Body of pancreas (tissue), 4 donors: ENCODE measurements around the gene NGEF. TPM values are rescaled to one million over a fixed set of nuclear protein-coding genes. Genes with fewer than 3 reads are reported as not detected.
A peak's percentile ranks its signal among the peaks of the same experiment; 100 is the strongest.

Experiments used
- ATAC-seq: fragments of 150-250 bp; one replicate; pipeline ENCODE4 v1.9.1; 2016
- DNase-seq, 4 donors: peaks; one replicate each; pipeline ENCODE4 v3.0.0-alpha.2; 2019
- H3K27ac ChIP-seq, 4 donors: fragments of 200-600 bp; sonication (generic); 1 replicate in 3 of 4; 2 replicates in 1 of 4; pipeline versions ENCODE4 v1.5.1 to v1.6.1; 2016 to 2019; ENCODE audit warnings: mild to moderate bottlenecking in 1 of 4, mixed read lengths in 1 of 4, moderate library complexity in 1 of 4
- H3K27me3 ChIP-seq, 2 donors: fragments of 200-600 bp; sonication (generic); one replicate each; pipeline ENCODE4 v1.6.0; 2016; ENCODE audit warnings: mild to moderate bottlenecking in 1 of 2
- H3K36me3 ChIP-seq, 2 donors: fragments of 200-600 bp; sonication (generic); replicated peaks in 1 of 2; 2 replicates each; pipeline ENCODE4 v1.5.1; 2016; ENCODE audit warnings: low read depth in 2 of 2; ENCODE audit not compliant: insufficient read depth in 1 of 2
- H3K4me1 ChIP-seq: fragments of 200-600 bp; sonication (generic); one replicate; pipeline ENCODE4 v1.6.0; 2016
- H3K4me3 ChIP-seq, 2 donors: fragments of 200-600 bp; sonication (generic); 1 replicate in 1 of 2; 2 replicates in 1 of 2; pipeline ENCODE4 v1.5.1; 2016 to 2019
- H3K9me3 ChIP-seq, 3 donors: fragments of 200-600 bp; sonication (generic); 1 replicate in 2 of 3; 2 replicates in 1 of 3; pipeline ENCODE4 v1.5.1; 2016
- CTCF ChIP-seq, 7 experiments: fragments of 450-650 bp in 4 of 7; fragments of 200-600 bp in 3 of 7; sonication (generic) in 3 of 7; IDR thresholded peaks; one replicate each; pipeline ENCODE4 v1.5.1; 2016 to 2019; ENCODE audit warnings: antibody characterized with exemption in 7 of 7
- POLR2A ChIP-seq, 3 donors: fragments of 450-650 bp; IDR thresholded peaks; one replicate each; pipeline ENCODE4 v1.6.1; 2016; ENCODE audit warnings: antibody characterized with exemption in 3 of 3, mild to moderate bottlenecking in 2 of 3
- WGBS, 2 donors: methylation state at CpG; one replicate each; pipeline ENCODE4 v1.1.5; 2017; 5-methylcytosine and 5-hydroxymethylcytosine counted together
- intact Hi-C: fragments of 100-400 bp; cut with DNase I; formaldehyde crosslinking; loops from one replicate; pipeline ENCODE4 v1.15.1; 2023
- total RNA-seq, 2 donors: library from RNA; depleted of rRNA; stranded (reverse); fragments of >200 nt; gene quantifications; one replicate each; pipeline ENCODE4 v1.1.0, GENCODE V29; 2016

NGEF gene
- total RNA-seq, 2 donors from 2014 or later = 4.9 to 7.0 TPM

- H3K27me3 ChIP-seq = no peaks in the 10 kb centered on the region
- 65 to 79% methylated on average over 6 to 9 of the region's 9 CpGs for WGBS, 2 donors
Observed at GRCh38 chr2:232929303-232930058, 83.6 kb downstream of the NGEF start.

GRCh38 chr2:232928551-232929302 lies 84.3 kb downstream of the NGEF start:
- DNase-seq = peak in 1 of 4 donors; percentile 6
- Histone ChIP-seq H3K27me3 (no peaks in the 10 kb centered on the region), H3K36me3 (no peaks in the 10 kb centered on the region), H3K9me3 (no peaks in the 10 kb centered on the region), H3K4me3 (no peak overlapping the region), H3K27ac (no peak overlapping the region), H3K4me1 (peaks cover 13% of the 10 kb centered on the region)
- 48 to 60% methylated on average over 23 to 56 of the region's 56 CpGs for WGBS, 2 donors
- TF ChIP-seq POLR2A (IDR thresholded peaks at IDR 0.05) (no peak), CTCF (IDR thresholded peaks at IDR 0.05) (no peak)
- no peak for ATAC-seq
- intact Hi-C loops = no loop called here

More at GRCh38 chr2:232929303-232930058, 83.6 kb downstream of the NGEF start:
- TF ChIP-seq POLR2A (IDR thresholded peaks at IDR 0.05) (no peak), CTCF (IDR thresholded peaks at IDR 0.05) (no peak)
- Histone ChIP-seq H3K27ac (no peak overlapping the region), H3K4me1 (peaks cover 13% of the 10 kb centered on the region), H3K4me3 (no peak overlapping the region), H3K9me3 (no peaks in the 10 kb centered on the region), H3K36me3 (no peaks in the 10 kb centered on the region)
- no peak for ATAC-seq
- DNase-seq = peak in 2 of 4 donors; percentile 13 to 27
- intact Hi-C loops = no loop called here

GRCh38 chr2:232927793-232928550 lies 85.1 kb downstream of the NGEF start:
- Histone ChIP-seq H3K27me3 (no peaks in the 10 kb centered on the region), H3K27ac (no peak overlapping the region), H3K9me3 (no peaks in the 10 kb centered on the region), H3K4me1 (peaks cover 13% of the 10 kb centered on the region), H3K4me3 (no peak overlapping the region), H3K36me3 (no peaks in the 10 kb centered on the region)
- DNase-seq = peak in 3 of 4 donors; percentile 13 to 39 (median 24)
- no peak for TF ChIP-seq CTCF (IDR thresholded peaks at IDR 0.05)
- no peak for TF ChIP-seq POLR2A (IDR thresholded peaks at IDR 0.05)
- intact Hi-C loops = no loop called here
- ATAC-seq = peak; percentile 31
- 1% methylated on average over 53 of the region's 114 CpGs; no CpG with 5 or more reads in 1 of the 2 donors for WGBS, 2 donors

GRCh38 chr2:232927032-232927792 lies 85.8 kb downstream of the NGEF start:
- peak; percentile 11 for ATAC-seq
- Histone ChIP-seq H3K27ac (no peak overlapping the region), H3K27me3 (no peaks in the 10 kb centered on the region), H3K36me3 (no peaks in the 10 kb centered on the region), H3K9me3 (no peaks in the 10 kb centered on the region), H3K4me1 (peaks cover 13% of the 10 kb centered on the region), H3K4me3 (no peak overlapping the region)
- WGBS, 2 donors = 0 to 7% methylated on average over 9 to 72 of the region's 76 CpGs
- intact Hi-C loops = no loop called here
- no peak for TF ChIP-seq CTCF (IDR thresholded peaks at IDR 0.05)
- no peak for TF ChIP-seq POLR2A (IDR thresholded peaks at IDR 0.05)
- no peak for DNase-seq
